Skeletal muscle cell (primary cell): ENCODE measurements around the gene TWF2.
"Not testable (repeated sequence)": the region's sequence is repeated elsewhere in the genome, so short reads cannot be mapped to it uniquely, and the experiment has no call there.

Source experiments
- DNase-seq: peaks from one replicate; pipeline ENCODE4 v3.0.0-alpha.2; 2010; ENCODE audit warnings: low read depth
- H3K4me3 ChIP-seq: 2 replicates; pipeline ENCODE4 v1.5.1; 2011; ENCODE audit warnings: low read depth, mild to moderate bottlenecking, control low read depth, low read length, moderate library complexity

TWF2 gene

GRCh38 chr3:52238761-52239701 lies at the start of gene TWF2:
Gene TWF2 (minus strand): TSS chr3:52239158. CDS start chr3:52239016, 142 bp downstream.
- H3K4me3 ChIP-seq = peak within 1 kb of the TSS; percentile 80
- peak; percentile 48 for DNase-seq

DNA sequence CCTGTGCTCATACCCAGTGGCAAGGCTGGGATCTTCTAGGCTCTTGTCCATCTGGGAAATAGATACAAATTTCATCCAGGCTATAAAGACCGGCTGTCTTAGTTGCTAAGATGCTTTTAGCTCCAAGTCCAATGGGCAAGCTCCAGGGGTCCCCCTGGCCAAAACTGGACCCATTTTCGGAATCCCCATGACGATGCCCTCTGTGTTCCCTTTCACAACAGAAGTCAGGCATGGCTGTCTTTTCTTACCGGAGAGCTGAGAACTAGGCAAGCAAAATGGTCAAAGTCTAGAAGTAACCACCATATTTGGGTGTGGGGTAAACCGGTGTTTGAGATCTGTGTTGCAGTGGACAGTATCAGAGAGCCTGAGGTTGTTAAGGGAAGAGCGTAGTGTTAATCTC lies 49.7 kb upstream of the TWF2 start:
- no peak for DNase-seq
- H3K4me3 ChIP-seq = peak overlapping the region; percentile 89

DNA sequence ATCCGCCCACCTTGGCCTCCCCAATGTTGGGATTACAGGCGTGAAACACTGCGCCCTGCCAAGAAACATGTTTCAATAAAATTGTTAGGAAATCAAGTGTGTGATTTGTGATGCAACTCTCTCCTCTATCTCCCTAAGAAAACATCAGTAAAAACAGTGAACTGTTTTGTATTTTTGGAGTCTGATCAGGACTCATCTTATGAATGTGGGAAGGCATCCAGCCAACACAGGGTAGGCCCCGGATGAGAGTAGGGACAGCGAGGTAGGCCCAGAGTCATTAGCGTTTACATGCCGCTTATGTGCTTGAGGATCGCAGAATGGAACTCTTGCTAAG lies 47.8 kb upstream of the TWF2 start:
- peak overlapping the region; percentile 89 for H3K4me3 ChIP-seq
- no peak for DNase-seq

- DNase-seq, H3K4me3 ChIP-seq: not testable (repeated sequence)
Measured at GRCh38 chr3:52284051-52284450, 45.1 kb upstream of the TWF2 start.

DNA sequence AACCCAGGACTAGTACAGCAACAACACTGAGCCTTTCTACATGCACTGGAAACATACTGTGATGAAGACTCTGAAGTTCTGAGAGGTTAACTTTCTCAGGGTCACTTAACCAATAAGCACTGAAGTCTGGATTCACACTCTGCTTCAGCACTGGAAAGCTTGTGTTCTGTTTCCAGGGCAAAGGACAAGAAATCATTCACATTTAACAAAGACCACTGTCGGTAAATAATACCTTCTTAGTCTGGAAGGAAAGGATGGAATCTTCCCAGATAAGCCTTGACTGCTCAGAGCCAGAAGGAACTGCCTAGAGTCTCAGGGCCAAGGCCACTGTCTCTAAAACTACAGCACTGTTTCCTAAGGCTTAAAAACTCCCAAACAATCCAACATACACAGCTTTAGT lies 44.3 kb upstream of the TWF2 start:
- H3K4me3 ChIP-seq = no peak overlapping the region
- DNase-seq = no peak

DNA sequence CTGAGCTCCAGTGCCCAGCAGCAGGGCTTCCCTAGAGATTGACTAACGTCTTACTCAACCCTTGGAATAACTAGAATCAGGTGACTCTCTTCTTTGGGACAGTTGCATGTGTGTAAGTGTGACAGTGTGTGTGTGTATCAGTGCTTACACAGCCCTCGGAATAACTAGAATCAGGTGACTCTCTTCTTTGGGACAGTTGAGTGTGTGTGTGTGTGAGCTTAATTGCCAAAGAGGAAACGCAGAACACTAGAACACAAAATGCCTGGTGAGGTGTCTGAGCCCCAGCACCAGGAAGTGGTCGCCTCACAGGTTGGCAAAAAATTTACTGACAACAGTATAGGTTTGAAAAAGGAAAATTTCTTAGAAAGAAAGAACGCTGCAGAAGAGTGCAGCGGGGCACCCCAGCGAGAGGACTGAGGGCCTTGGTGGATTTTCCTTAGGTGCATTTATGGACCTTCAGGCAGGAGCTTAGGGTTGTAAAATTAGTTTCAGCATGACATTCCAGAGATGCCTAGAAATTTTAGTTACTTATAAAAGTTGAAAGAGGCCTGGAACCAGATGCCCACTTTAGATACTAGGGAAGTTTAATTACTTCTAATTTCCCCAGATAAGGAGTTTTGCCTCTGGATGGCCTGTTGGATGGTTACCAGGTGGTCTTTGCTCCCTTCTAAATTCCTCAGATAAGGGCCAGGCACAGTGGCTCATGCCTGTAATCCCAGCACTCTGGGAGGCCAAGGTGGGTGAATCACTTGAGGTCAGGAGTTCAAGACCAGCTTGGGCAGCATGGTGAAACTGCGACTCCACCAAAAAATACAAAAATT lies 43.2 kb upstream of the TWF2 start:
- H3K4me3 ChIP-seq = no peak overlapping the region
- no peak for DNase-seq

GRCh38 chr3:52280050-52280461 lies 41.1 kb upstream of the TWF2 start:
- peak; percentile 19 for DNase-seq
- H3K4me3 ChIP-seq = no peak overlapping the region

- no peak for DNase-seq
- peak overlapping the region; percentile 94 for H3K4me3 ChIP-seq
Measured at GRCh38 chr3:52279596-52279995, 40.6 kb upstream of the TWF2 start.

DNA sequence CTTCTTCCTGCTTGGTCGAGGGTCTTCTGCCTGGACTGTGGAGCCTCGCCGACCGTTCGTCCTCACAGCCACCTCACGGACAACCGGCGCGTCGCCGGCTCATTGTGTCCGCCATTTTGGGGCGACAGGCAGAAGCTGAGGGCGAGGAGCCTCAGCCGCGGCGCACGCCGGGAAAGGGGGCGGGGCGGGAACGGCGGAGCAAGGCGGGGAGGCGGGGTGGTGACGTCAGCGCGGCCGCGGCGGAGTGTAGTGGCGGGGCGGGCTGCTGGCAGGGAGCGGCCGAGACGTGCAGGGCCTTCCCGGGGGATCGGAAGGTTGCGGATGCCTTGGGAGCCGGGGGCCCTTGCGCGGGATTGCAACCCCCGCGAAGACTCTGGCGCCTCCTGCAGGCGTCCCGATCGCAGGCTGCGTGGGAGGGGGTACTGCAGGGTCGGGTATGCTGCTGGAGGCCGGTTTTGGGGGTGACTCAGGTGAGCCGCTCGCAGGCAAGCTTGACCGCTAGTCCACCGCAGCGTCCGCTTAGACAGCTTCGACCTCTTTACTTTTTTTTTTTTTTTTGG lies 39.6 kb upstream of the TWF2 start, which contains the start of gene WDR82:
WDR82 (minus strand) TSS at position 140 of the 560 bp plus-strand sequence. CDS start 288 bp downstream, outside the sequence.
- DNase-seq = peak; percentile 80
- peak within 1 kb of the TSS; percentile 94 for H3K4me3 ChIP-seq

GRCh38 chr3:52277972-52278509 lies 39.1 kb upstream of the TWF2 start:
- no peak for DNase-seq
- peak overlapping the region; percentile 94 for H3K4me3 ChIP-seq

DNA sequence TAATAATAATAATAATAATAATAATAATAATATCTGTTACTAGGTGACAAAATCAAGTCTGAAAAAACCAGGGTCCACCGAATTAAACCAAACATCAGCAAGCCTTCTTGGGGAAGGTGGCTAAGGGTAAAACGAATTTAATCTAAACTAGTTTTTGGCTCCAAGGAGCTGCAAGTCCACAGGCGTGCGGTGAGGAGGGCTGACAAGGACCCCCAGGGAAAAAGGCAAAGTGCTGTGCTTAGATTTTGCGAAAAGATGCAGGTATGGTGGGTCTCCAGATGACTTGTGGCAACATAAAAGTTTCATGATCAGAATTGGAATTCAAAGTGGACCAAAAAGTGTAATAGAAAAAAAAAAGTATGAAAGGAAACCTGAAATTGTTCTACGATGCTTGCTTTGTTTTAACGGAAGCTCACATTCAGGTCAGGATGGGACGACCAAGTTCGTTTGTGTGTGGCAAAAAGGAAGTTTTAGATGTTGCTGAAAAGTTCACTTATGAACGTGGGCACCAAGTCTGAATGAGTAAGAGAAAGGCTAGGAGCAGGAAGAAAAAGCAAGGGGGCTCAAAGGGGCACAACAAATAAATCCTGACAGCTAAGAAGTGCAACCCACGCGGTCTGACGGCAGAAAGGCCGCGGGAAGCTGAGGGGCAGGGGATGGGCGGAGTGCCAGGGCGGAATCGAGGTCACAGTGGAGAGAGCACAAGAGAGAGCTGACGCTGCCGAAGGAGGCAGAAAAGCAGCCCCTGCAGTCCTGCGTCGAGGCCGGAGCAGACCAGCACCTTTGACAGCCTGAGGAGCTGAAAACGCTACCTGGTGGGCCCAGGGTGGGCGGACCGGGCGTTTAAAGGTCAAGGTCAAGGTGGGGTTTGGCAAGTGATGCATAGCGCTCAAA lies 38.4 kb upstream of the TWF2 start:
- peak overlapping the region; percentile 94 for H3K4me3 ChIP-seq
- DNase-seq = peak; percentile 38

GRCh38 chr3:52274781-52275180 lies 35.8 kb upstream of the TWF2 start:
- H3K4me3 ChIP-seq, DNase-seq: not testable (repeated sequence)

DNA sequence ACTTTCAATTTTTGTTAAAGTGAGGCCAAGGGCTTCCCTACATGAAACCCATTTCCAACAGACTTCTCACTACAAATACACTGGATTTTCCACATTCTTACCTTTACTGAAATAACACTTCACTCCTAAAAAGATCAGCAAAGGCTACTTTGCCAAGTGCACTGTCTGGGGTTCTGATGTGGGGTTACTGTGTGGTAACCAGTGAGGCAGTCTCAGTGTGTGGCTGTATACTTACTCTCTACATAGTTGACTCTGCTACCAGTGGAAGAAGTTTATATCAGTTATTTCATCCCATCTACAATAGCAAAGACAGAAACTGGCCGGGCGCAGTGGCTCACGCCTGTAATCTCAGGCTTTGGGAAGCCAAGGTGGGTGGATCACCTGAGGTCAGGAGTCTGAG lies 33.9 kb upstream of the TWF2 start:
- no peak for DNase-seq

GRCh38 chr3:52272172-52272571 lies 33.2 kb upstream of the TWF2 start:
- not testable (repeated sequence) for H3K4me3 ChIP-seq, DNase-seq

More for the DNA sequence above, 33.9 kb upstream of the TWF2 start:
- no peak overlapping the region for H3K4me3 ChIP-seq

DNA sequence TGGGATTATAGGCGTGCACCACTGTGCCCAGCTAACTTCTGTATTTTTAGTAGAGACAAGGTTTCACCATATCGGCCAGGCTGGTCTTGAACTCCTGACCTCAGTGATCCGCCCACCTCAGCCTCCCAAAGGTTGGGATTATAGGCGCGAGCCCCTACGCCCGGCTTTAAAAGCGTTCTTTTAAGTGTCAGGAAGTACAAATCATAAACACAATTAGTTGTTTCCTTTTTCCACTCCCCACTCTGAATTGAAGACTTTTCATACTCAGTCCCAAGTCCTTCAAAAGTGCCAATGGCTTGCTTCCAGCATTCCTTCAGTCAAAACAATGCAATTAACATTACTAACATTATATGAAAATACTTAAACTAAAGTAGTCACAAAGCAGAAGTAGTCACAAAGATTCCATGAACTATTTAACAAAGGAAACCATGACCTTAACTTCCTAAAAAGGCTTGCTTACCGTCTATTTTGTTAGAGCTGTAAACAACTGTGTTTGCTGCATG lies 31.3 kb upstream of the TWF2 start:
- H3K4me3 ChIP-seq = no peak overlapping the region
- DNase-seq = no peak

DNA sequence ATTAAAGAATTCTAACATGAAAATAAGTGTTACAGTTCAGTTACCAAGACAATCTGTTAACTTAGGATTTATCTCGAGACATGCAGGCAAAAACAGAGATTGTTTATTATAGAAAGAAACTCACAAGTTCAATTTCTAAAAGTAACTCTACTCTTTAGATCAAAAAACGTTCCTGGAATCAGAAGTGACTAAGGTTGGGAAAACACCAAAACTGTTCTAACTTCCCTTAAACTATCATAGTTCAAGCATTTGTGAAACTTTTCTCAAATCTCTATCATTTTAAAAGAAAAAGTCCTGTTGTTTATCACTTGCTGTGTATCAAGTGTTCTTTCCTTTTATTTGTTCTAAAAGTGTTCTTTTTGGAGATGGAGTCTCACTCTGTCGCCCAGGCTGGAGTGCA lies 30.8 kb upstream of the TWF2 start:
- H3K4me3 ChIP-seq = no peak overlapping the region
- DNase-seq = no peak

DNA sequence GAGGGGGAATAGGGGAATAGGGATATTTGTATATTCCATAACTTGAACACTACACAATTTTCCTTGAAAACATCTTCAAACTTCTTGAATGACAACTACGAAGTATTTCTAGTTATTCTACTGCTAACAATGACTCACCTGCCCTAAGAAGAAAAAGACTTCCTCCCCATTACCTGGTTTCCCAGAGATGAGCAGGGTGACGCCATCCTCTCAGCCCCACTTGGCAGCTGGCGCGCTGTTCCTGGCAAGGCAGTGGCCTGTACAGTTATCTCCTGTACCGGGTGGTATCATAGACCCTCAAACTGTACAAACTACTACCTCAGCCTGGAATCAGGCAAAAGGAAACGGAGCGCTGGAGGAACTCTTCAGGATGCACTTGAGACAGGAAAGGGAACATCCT lies 29.1 kb upstream of the TWF2 start:
- H3K4me3 ChIP-seq = no peak overlapping the region
- no peak for DNase-seq

DNA sequence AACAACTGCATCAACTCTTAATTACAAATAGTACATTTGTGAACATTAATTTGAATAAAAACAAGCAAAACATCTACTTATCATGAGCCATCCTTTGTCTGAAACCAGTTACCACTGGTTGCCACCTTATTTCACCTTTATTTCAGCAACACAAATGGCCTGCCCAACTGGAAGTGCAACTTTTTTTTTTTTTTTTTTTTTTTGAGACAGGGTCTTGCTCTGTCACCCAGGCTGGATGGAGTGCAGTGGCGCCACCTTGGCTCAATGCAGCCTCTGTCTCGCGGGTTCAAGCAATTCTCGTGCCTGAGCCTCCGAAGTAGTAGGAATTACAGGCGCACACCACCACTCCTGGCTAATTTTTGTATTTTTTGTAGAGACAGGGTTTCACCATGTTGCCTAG lies 26.4 kb upstream of the TWF2 start:
- H3K4me3 ChIP-seq = no peak overlapping the region
- no peak for DNase-seq

DNA sequence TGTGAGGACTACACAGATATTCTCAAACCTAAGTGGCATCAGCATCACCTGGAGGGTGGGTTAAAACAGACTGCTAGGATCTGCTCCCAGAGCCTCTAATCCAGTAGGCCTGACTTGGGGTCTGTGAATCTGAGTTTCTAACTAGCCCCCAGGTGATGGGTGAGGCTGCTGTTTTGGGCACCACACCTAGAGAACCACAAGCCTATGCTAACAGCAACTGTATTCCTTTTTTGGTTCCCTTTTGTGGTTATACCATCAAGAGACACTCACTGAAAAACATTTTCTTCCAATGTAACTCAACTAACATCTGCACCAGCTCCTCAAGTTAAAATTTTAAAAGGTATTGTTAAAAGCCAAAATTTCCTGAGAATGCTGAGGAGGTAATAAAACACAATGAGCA lies 23.5 kb upstream of the TWF2 start:
- H3K4me3 ChIP-seq = no peak overlapping the region
- DNase-seq = no peak
